ENCODE measurements around the gene RAB7A. TPM values are rescaled to one million over a fixed set of nuclear protein-coding genes. Genes with fewer than 3 reads are reported as not detected.

Gene RAB7A
- total RNA-seq (100 to 1,000 TPM; 232 to 375 (median 284) TPM), polyA plus RNA-seq (100 to 1,000 TPM; 206 to 410 (median 369) TPM)
- long read RNA-seq, donor 1, transcript RAB7A-201 (6 exons, 2,244 nt), result major isoform, 49 of 62 reads
- long read RNA-seq, donor 1, partial matches to known transcripts, result 2 of 62 reads
- long read RNA-seq, donor 1, other reads (novel, unspliced or antisense), result 11 of 62 reads
- long read RNA-seq, donor 2, transcript RAB7A-201 (6 exons, 2,244 nt), result major isoform, 273 of 325 reads
- long read RNA-seq, donor 2, partial matches to known transcripts, result 42 of 325 reads
- long read RNA-seq, donor 2, other reads (novel, unspliced or antisense), result 10 of 325 reads

DNA sequence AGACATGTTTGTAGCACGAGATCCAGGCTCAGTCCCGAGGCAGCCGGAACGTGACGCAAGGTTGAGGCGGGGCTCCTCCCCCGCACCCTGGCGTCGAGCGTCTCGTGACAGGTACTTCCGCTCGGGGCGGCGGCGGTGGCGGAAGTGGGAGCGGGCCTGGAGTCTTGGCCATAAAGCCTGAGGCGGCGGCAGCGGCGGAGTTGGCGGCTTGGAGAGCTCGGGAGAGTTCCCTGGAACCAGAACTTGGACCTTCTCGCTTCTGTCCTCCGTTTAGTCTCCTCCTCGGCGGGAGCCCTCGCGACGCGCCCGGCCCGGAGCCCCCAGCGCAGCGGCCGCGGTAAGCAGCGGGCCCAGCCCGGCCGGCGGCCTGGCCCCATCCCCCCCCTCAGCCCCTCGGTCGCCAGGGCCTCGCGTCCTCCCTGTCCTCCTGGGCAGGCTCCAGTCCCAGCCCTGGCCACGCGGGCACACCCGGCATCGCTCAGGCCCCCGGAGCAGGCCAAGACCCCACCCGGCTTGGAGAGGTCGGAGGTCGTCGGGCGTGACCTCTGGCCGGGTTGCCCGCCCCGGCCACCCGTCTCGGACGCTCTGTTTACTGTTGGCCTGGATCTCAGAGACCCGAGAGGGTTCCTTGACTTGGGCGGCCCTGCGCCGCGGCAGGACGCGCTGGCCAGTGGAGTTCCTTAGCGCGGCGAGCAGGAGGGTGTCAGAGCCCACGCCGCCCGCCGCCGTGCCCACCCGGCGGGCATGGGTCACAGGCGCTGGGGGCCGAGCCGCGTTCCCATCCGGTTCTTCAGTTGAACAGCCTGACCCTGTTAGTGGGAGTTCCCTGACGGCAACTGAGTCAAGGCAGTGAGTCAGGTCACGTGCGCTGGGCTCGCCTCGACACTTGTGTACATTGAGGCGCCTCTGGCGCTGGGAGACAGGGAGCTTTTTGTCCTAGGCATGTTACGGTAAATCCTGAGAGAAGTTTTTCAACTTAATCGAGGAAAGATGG is at the start of gene RAB7A:
RAB7A (plus strand) TSS at position 161 of the 994 bp plus-strand sequence. CDS start 69,185 bp downstream, outside the sequence.
- TF ChIP-seq CTCF (IDR thresholded peaks at IDR 0.05), result no peak
- ATAC-seq, result peak; percentile 93 to 98 (median 97)

DNA sequence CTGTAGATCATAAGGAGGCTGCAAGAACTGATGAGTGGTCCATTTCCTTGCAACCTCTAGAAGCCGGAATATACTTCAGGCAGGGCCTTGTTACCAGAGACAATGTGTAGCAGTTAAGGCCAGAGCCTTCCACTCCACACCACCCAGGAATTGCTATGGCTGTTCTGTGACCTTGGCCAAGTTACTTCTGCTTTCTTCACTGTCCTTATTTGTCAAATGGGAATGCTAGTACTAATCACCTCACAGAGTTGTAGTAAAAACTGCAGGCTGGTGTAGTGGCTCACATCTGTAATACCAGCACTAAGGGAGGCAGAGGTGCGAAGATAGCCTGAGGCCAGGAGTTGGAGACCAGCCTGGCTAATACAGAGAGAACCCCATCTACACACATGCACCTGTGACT is 46.6 kb upstream of the RAB7A start:
- no peaks in the 10 kb centered on the region for H3K9me3 ChIP-seq
- 92 to 96% (median 94%) methylated on average over 2 of the region's 2 CpGs for WGBS, 3 donors
- no peak overlapping the region for H3K4me3 ChIP-seq
- H3K27me3 ChIP-seq (ENCODE audit: insufficient read depth in 3 of 3, low read length in 2 of 3), result no peaks in the 10 kb centered on the region
- H3K36me3 ChIP-seq (ENCODE audit: insufficient read depth in 1 of 2, low read depth in 1 of 2), result no peaks in the 10 kb centered on the region
- peak overlapping the region; percentile 6 for H3K27ac ChIP-seq
- intact Hi-C loops (cut with DNase I), result loop anchor here in 1 of 2 donors (5.0 kb wide), 1 partner anchor 168 kb away; no protein-coding TSS in a partner anchor
- no peaks in the 10 kb centered on the region for H3K4me1 ChIP-seq
- no peak for ATAC-seq
- TF ChIP-seq CTCF (IDR thresholded peaks at IDR 0.05), result no peak
- no peak for DNase-seq

More for the DNA sequence above, at the start of gene RAB7A:
- peak within 1 kb of the TSS; percentile 100 for H3K27ac ChIP-seq
- H3K9me3 ChIP-seq, result no peaks in the 10 kb centered on the region
- H3K4me1 ChIP-seq, result peaks cover 36% of the 10 kb centered on the region
- peak within 1 kb of the TSS; percentile 98 for H3K4me3 ChIP-seq
- H3K27me3 ChIP-seq (ENCODE audit: insufficient read depth in 3 of 3, low read length in 2 of 3), result no peaks in the 10 kb centered on the region
- peak; percentile 98 to 99 for DNase-seq
- H3K36me3 ChIP-seq (ENCODE audit: insufficient read depth in 1 of 2, low read depth in 1 of 2), result peaks cover 0 to 4% of the 10 kb centered on the region in 2 donors
- 0 to 1% (median 0%) methylated on average over 65 to 93 of the region's 93 CpGs for WGBS, 3 donors
- intact Hi-C loops (cut with DNase I), result loop anchor here (1.0 to 5.0 kb wide), 4 partner anchors 46 to 71 kb away; no protein-coding TSS in a partner anchor

GRCh38 chr3:128680603-128681368 is 45.2 kb upstream of the RAB7A start:
- H3K4me1 ChIP-seq, result no peaks in the 10 kb centered on the region
- TF ChIP-seq CTCF (IDR thresholded peaks at IDR 0.05), result peak; percentile 91
- peak; percentile 99 to 100 for DNase-seq
- no peaks in the 10 kb centered on the region for H3K9me3 ChIP-seq
- H3K27me3 ChIP-seq (ENCODE audit: insufficient read depth in 3 of 3, low read length in 2 of 3), result no peaks in the 10 kb centered on the region
- intact Hi-C loops (cut with DNase I), result loop anchor here (1.0 to 5.0 kb wide), 6 partner anchors 46 to 197 kb away; partner anchors contain the start of genes ACAD9 (in 1 of the 2) and RAB7A (in 1 of the 2)
- peak overlapping the region; percentile 76 for H3K4me3 ChIP-seq
- 0 to 1% (median 0%) methylated on average over 66 to 67 of the region's 67 CpGs for WGBS, 3 donors
- peak; percentile 97 to 99 (median 98) for ATAC-seq
- peak overlapping the region; percentile 96 for H3K27ac ChIP-seq
- H3K36me3 ChIP-seq (ENCODE audit: insufficient read depth in 1 of 2, low read depth in 1 of 2), result no peaks in the 10 kb centered on the region

DNA sequence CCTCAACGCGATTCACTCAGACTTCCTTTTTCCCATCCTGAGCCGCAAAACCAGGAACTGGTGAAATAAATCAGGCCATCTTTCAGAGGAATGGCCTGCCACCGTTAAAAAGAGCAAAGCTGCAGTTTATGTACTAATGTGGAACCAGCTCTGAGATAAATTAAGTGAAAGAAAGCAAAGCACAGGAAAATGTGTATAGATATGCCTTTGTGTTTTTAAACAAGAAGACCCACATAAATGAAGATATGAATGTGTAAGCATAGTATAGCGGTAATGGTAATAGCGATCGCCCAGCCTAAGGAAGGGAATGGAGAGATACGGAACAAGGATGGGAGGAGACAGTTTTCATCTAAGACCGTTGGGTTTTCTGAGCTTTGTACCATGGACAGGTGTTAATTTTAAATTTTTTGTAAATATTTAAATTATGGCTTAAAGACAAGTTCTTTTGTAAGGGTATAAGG is 44.6 kb upstream of the RAB7A start:
- no peak for TF ChIP-seq CTCF (IDR thresholded peaks at IDR 0.05)
- Histone ChIP-seq H3K27ac (peak overlapping the region; percentile 96), H3K27me3 (ENCODE audit: insufficient read depth in 3 of 3, low read length in 2 of 3) (no peaks in the 10 kb centered on the region), H3K36me3 (ENCODE audit: insufficient read depth in 1 of 2, low read depth in 1 of 2) (no peaks in the 10 kb centered on the region), H3K9me3 (no peaks in the 10 kb centered on the region), H3K4me1 (no peaks in the 10 kb centered on the region), H3K4me3 (peak overlapping the region; percentile 76)
- intact Hi-C loops (cut with DNase I), result loop anchor here (1.0 to 5.0 kb wide), 4 partner anchors 111 to 196 kb away; partner anchors contain the start of gene ACAD9 (in 1 of the 2)
- ATAC-seq, result no peak
- DNase-seq, result no peak
- WGBS, 3 donors, result 41 to 44% (median 43%) methylated on average over 9 of the region's 9 CpGs

All from psoas muscle (tissue), 8 donors.